Right ventricle myocardium superior (tissue), 1 donor: Measurements from ENCODE around the gene FILIP1L. TPM values are rescaled to one million over a fixed set of nuclear protein-coding genes. Genes with fewer than 3 reads are reported as not detected.
A peak's percentile ranks its signal among the peaks of the same experiment; 100 is the strongest.

Experiments used
- ATAC-seq: fragments of 200-7000 bp; cut with Tn5 transposase; one replicate; pipeline ENCODE4 v1.9.1; 2020; ENCODE audit warnings: mild to moderate bottlenecking; ENCODE audit not compliant: poor library complexity
- DNase-seq: peaks from one replicate; pipeline ENCODE4 v3.0.0-alpha.2; 2020
- intact Hi-C: fragments of 100-400 bp; cut with DNase I; formaldehyde crosslinking; loops from one replicate; pipeline ENCODE4 v1.11.2; 2022
- total RNA-seq: library from RNA; stranded (reverse); fragmentation: NEBNext Ultra II Directional; extraction: Animal tissue kit (Norgen Biotek cat#: 25700); gene quantifications from one replicate; pipeline ENCODE4 v1.2.1, GENCODE V29; 2021
- donor health status: DM: no; HTN: yes; CAD: no; lungs with severe emphysema.

Gene FILIP1L
- total RNA-seq, 1 donor from 2014 or later = 39.3 TPM

DNA sequence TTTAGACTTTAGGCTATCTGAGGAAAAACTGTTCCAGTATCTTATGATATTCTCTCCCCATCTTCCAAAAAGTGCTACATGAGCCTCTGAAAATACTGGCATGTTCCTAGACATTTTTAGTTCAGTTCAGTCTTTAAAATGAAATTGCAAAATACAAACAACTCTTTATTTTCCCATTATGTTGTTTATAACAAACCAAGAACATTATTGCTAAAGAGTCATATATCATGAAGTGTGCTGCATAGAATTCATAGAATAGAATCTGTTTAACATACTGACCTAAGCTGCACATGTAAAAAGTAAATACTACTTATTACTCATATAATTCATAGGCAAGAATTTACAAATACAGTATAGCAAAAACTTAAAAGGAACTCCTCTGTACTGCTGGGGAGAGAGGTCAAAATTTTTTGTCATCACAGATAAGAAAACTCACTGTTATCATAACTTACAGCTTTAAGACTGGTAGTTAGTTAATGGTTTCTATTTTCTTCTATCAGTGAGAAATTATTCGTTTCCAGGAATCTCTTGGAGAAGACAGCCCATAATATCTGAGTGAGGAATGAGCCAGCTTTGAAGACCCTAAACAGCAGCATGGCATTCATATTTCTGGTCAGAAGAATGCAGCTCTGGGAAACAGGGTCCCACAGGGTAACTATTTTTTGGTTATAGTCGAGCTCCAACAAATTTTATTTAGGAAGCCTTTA lies 32.2 kb downstream of the FILIP1L start:
- DNase-seq (no peak), ATAC-seq (no peak)
- intact Hi-C loops = no loop called here

GRCh38 chr3:100081311-100081710 lies 33.0 kb downstream of the FILIP1L start:
- intact Hi-C loops = no loop called here
- no peak for DNase-seq
- no peak for ATAC-seq

GRCh38 chr3:100080573-100080972 lies 33.7 kb downstream of the FILIP1L start:
- no peak for DNase-seq
- intact Hi-C loops = no loop called here
- no peak for ATAC-seq

DNA sequence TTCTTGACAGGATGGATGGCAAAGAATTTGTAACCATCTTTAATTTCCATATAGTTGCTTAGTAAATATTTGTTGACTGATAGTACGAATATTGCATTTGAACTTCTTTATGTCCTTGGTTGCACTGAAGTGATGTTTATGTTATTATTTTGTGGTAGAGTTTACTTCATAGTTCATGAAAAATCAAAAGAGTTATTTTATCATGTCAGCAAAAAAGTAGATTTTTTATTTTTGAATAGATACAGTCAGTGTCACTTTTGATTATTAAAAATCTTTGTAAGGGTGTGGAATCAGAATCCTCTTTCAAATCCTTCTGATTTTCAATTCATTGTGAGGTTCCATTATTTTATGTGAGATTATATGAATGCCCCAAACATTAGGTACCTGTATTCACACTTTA lies 35.0 kb downstream of the FILIP1L start:
- intact Hi-C loops = no loop called here
- ATAC-seq = no peak
- DNase-seq = no peak

DNA sequence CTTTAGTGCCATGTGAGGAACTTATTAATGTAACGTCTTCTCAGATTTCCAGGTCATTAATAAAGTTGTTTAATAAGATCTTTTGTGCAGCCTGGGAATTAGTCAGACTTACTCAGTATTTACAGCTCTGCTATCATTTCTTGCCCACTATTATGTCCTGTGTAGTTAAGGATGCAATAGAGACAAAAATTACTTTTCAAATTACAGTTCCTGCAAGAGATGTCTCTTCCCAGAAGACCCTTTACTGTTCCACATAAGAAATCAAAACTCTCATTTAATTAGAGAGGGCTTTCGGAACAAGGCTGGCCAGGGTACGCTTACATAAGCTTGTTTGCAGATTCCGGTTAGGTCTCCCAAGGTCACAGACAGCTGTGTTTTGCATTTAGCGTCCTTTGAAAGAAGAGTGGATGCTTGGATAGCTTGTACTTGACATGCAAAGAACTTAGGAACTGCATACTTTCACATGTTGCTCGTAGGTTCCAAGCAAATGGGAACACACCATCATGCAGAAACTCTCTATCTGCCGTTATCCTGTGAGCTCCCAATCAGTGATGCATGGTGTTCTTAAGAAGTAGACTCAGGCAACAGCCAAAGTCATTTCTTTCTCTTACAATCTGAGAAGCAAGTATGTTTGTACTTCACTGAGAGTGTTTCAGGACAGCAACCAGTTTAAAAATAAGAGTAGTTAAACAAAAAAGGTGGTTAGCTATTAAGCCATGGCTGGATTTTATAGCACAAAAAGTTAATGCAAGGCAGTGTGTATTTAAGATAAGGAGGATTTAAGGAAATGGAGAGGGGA lies 37.4 kb downstream of the FILIP1L start:
- intact Hi-C loops = no loop called here
- peak; percentile 86 for ATAC-seq
- no peak for DNase-seq

- ATAC-seq (no peak), DNase-seq (no peak)
- intact Hi-C loops = no loop called here
These were observed 38.2 kb downstream of the FILIP1L start for GRCh38 chr3:100075851-100076730.

- intact Hi-C loops = no loop called here
- ATAC-seq = no peak
These were observed 39.1 kb downstream of the FILIP1L start for GRCh38 chr3:100075196-100075595.

GRCh38 chr3:100073714-100074307 lies 40.5 kb downstream of the FILIP1L start:
- peak; percentile 57 for ATAC-seq
- peak; percentile 40 for DNase-seq
- intact Hi-C loops = loop anchor here (2.0 kb wide), 1 partner anchor 181 kb away; no protein-coding TSS in a partner anchor

More at GRCh38 chr3:100075196-100075595, 39.1 kb downstream of the FILIP1L start:
- DNase-seq = no peak

- ATAC-seq = no peak
- DNase-seq = no peak
- intact Hi-C loops = loop anchor here (2.0 kb wide), 1 partner anchor 182 kb away; no protein-coding TSS in a partner anchor
These were observed 41.1 kb downstream of the FILIP1L start for GRCh38 chr3:100073049-100073713.

DNA sequence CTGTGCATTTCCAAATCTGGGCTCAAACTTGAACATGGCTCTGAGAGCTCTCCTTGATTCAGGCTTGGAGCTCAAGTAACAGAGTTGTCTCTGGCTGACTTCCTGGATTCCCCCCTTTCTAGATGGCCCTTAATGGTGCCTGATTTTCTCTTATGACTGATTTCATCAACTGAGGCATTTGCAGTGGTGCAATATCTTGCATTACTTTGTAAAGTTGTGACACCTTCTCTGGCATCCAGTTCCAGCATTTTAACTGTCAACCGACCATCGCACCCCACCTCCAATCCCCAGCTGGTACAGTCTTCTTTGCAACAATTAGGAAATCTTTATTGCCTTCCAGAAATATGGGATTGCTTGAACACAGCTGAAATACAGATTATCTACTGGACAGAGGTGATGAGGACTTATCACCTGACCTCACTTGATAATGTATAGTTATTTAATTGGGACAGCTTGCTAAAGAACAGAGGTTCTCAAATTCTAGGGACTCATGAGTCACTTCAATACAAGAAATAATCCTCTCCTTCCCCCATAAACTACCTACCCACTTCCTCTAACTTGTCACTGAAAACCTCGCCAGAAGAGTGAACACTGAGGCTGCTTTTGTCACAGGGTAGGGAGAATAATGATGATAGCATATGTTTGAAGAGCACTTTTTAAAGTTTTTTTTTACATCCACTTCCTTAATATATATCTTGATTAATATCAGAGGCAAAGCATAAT lies 41.8 kb downstream of the FILIP1L start:
- intact Hi-C loops = loop anchor here (2.0 kb wide), 1 partner anchor 182 kb away; no protein-coding TSS in a partner anchor
- DNase-seq (no peak), ATAC-seq (no peak)

- ATAC-seq (no peak), DNase-seq (no peak)
- intact Hi-C loops = no loop called here
These were observed 44.8 kb downstream of the FILIP1L start for GRCh38 chr3:100069472-100069871.

- peak; percentile 85 for DNase-seq
- intact Hi-C loops = no loop called here
- peak; percentile 94 for ATAC-seq
These were observed 45.5 kb downstream of the FILIP1L start for GRCh38 chr3:100068826-100069225.

DNA sequence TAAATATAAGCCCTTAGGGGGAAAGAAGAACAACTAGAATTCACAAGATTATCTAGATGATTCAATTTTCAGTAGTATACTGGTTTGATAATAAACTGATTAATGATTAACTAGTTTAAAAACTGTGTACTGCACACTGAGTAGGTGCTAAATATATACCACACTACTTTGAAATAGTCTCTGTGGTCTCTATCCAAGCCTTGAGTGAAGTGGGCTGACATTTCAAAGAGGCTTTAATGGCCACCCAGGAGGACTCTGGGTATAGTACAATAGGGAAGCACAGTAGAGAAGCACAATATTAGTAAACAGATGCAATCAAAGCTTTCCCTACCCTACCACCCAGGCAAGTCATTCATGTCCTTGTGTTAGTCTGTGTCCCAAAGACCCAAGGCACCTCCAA lies 46.7 kb downstream of the FILIP1L start:
- intact Hi-C loops = no loop called here
- DNase-seq (no peak), ATAC-seq (no peak)

DNA sequence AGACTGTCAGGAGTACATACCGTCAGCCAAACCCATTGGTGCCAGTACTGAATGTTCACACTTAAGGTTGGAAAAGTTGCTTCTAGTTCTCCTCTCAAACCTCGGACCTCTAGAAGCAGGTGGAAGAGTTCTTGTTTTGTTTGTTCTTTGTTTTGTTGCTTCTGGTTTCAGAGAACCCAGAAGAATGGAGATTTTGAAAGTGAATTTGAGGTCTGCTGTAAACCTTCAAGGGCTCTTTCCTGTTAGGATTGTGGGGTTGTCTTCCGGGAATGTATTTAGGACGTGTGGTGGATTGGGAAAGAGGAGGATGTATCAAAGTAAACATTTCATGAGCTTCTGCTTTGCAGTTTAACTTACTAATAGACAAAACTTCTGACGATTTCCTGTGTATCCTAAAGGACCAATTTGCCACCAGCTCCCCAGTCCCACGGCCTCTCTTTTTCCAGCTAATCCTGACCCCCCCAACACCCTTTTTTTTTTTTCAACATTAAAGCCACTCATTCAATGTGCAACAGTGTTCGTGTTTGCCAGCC lies 50.3 kb downstream of the FILIP1L start:
- no peak for ATAC-seq
- intact Hi-C loops = no loop called here

DNA sequence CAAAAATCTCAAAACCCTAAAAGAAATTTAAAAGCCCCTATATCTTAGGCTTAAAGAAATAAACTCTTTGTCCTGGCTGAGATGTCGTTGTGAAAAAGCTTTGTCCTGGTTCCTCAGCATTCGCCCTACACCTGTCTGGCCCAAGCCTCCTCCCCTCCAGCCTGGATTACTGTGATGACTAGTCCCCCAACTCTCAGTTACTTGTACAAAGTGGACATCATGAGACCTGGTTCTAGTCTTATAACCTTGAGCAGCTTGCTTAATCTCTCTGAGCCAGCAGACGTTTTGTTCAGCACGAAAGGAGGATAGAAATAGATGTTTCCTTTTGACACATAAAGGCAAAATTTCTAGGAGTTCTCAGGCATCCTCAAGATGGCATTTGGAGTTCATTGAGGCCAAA lies 51.6 kb downstream of the FILIP1L start:
- intact Hi-C loops = no loop called here
- DNase-seq (no peak), ATAC-seq (no peak)

More for the DNA sequence above, 50.3 kb downstream of the FILIP1L start:
- no peak for DNase-seq

- intact Hi-C loops = no loop called here
- DNase-seq (no peak), ATAC-seq (peak; percentile 13)
These were observed 53.4 kb downstream of the FILIP1L start for GRCh38 chr3:100060685-100061484.
